Hematopoietic multipotent progenitor cell treated with erythropoietin and hydrocortisone succinate and interleukin-3 and kit ligand, for 8 days (in vitro differentiated cells): Measurements from ENCODE around the gene SAT1.
A peak's percentile ranks its signal among the peaks of the same experiment; 100 is the strongest.

Experiments
- DNase-seq: peaks from one replicate; pipeline ENCODE4 v3.0.0-alpha.2; 2015

Gene SAT1

GRCh38 chrX:23779025-23779424 is 3.9 kb upstream of the SAT1 start:
- no peak for DNase-seq

- DNase-seq, result no peak
Measured at GRCh38 chrX:23782455-23782854, 518 bp upstream of the SAT1 start.

GRCh38 chrX:23783589-23784469 is 856 bp downstream of the SAT1 start:
- DNase-seq, result peak; percentile 33

- DNase-seq, result peak; percentile 62
Measured at GRCh38 chrX:23784470-23785331, 1.7 kb downstream of the SAT1 start.

GRCh38 chrX:23785580-23785979 is 2.6 kb downstream of the SAT1 start:
- DNase-seq, result no peak

GRCh38 chrX:23786268-23786815 is 3.4 kb downstream of the SAT1 start:
- no peak for DNase-seq

- DNase-seq, result no peak
Measured at GRCh38 chrX:23787745-23788118, 4.8 kb downstream of the SAT1 start.

GRCh38 chrX:23788521-23788920 is 5.5 kb downstream of the SAT1 start:
- DNase-seq, result no peak

- no peak for DNase-seq
Measured at GRCh38 chrX:23788946-23789345, 6.0 kb downstream of the SAT1 start.

GRCh38 chrX:23789386-23790154 is 6.6 kb downstream of the SAT1 start:
- DNase-seq, result no peak

GRCh38 chrX:23790155-23790497 is 7.2 kb downstream of the SAT1 start:
- no peak for DNase-seq

GRCh38 chrX:23792861-23793553 is 10.0 kb downstream of the SAT1 start:
- no peak for DNase-seq

- DNase-seq, result no peak
Measured at GRCh38 chrX:23795221-23795620, 12.2 kb downstream of the SAT1 start.

- no peak for DNase-seq
Measured at GRCh38 chrX:23797371-23798128, 14.6 kb downstream of the SAT1 start.

GRCh38 chrX:23799469-23800065 is 16.6 kb downstream of the SAT1 start:
- no peak for DNase-seq

- no peak for DNase-seq
Measured at GRCh38 chrX:23802431-23802830, 19.5 kb downstream of the SAT1 start.

GRCh38 chrX:23803931-23804381 is 21.0 kb downstream of the SAT1 start:
- DNase-seq, result no peak

- no peak for DNase-seq
Measured at GRCh38 chrX:23804578-23804977, 21.6 kb downstream of the SAT1 start.

- DNase-seq, result no peak
Measured at GRCh38 chrX:23805389-23805788, 22.4 kb downstream of the SAT1 start.

- DNase-seq, result no peak
Measured at GRCh38 chrX:23810279-23810678, 27.3 kb downstream of the SAT1 start.

GRCh38 chrX:23811108-23811651 is 28.2 kb downstream of the SAT1 start:
- DNase-seq, result no peak
